Liver (tissue), 9 donors: ENCODE data around the gene ABCB1. TPM values are rescaled to one million over a fixed set of nuclear protein-coding genes. Genes with fewer than 3 reads are reported as not detected.

Experiments
- DNase-seq: peaks from one replicate; pipeline ENCODE4 v3.0.0-alpha.2; 2017; ENCODE audit warnings: low spot score
- H3K27ac ChIP-seq, 2 donors: one replicate each; pipeline ENCODE4 v1.7.0; 2013; ENCODE audit warnings: inconsistent platforms in 2 of 2, low read length in 2 of 2, control low read depth in 1 of 2, low read depth in 1 of 2, mild to moderate bottlenecking in 1 of 2
- H3K27me3 ChIP-seq, 4 donors: one replicate each; pipeline versions ENCODE4 v1.6.1 to v1.7.0; 2013; ENCODE audit warnings: low read length in 3 of 4, inconsistent platforms in 1 of 4, mild to moderate bottlenecking in 1 of 4, moderate library complexity in 1 of 4; ENCODE audit not compliant: control insufficient read depth in 4 of 4, insufficient read depth in 4 of 4
- H3K36me3 ChIP-seq, 4 donors: one replicate each; pipeline versions ENCODE4 v1.6.1 to v1.7.0; 2013; ENCODE audit warnings: low read length in 3 of 4, mild to moderate bottlenecking in 3 of 4, low read depth in 1 of 4, moderate library complexity in 1 of 4; ENCODE audit not compliant: control insufficient read depth in 4 of 4, insufficient read depth in 3 of 4
- H3K4me1 ChIP-seq, 4 donors: one replicate each; pipeline versions ENCODE4 v1.6.1 to v1.7.0; 2013; ENCODE audit warnings: low read length in 3 of 4, mild to moderate bottlenecking in 3 of 4, moderate library complexity in 1 of 4; ENCODE audit not compliant: control insufficient read depth in 4 of 4, insufficient read depth in 4 of 4
- H3K4me3 ChIP-seq, 3 donors: one replicate each; pipeline versions ENCODE4 v1.6.1 to v1.7.0; 2013; ENCODE audit warnings: low read length in 3 of 3, control low read depth in 1 of 3, low read depth in 1 of 3, mild to moderate bottlenecking in 1 of 3
- H3K9ac ChIP-seq, 2 donors: one replicate each; pipeline ENCODE4 v1.7.0; 2013; ENCODE audit warnings: low read length in 2 of 2, mild to moderate bottlenecking in 2 of 2, moderate library complexity in 2 of 2, control low read depth in 1 of 2, low read depth in 1 of 2
- H3K9me3 ChIP-seq, 4 donors: one replicate each; pipeline versions ENCODE4 v1.6.1 to v1.7.0; 2013; ENCODE audit warnings: low read length in 3 of 4; ENCODE audit not compliant: control insufficient read depth in 4 of 4
- ATF3 ChIP-seq: IDR thresholded peaks from 2 replicates; pipeline ENCODE4 v1.6.1; 2016; ENCODE audit warnings: antibody characterized with exemption
- CTCF ChIP-seq: fragments of 150-350 bp; IDR thresholded peaks from 2 replicates; pipeline ENCODE4 v1.5.1; 2017; ENCODE audit warnings: improper control_type of control experiment, low read depth, low read length; ENCODE audit not compliant: missing input control
- EGR1 ChIP-seq, 2 donors: IDR thresholded peaks; 2 replicates each; pipeline ENCODE4 v1.6.1; 2016 to 2018; ENCODE audit warnings: antibody characterized with exemption in 2 of 2, low read depth in 2 of 2
- FOXA1 ChIP-seq: IDR thresholded peaks from 2 replicates; pipeline ENCODE4 v1.6.1; 2016; ENCODE audit warnings: antibody characterized with exemption
- FOXA2 ChIP-seq: IDR thresholded peaks from 2 replicates; pipeline ENCODE4 v1.6.1; 2016; ENCODE audit warnings: antibody characterized with exemption
- GABPA ChIP-seq, 2 donors: IDR thresholded peaks in 1 of 2; conservative IDR thresholded peaks in 1 of 2; 2 replicates each; pipeline ENCODE4 v1.6.1; 2016; ENCODE audit warnings: antibody characterized with exemption in 2 of 2, mild to moderate bottlenecking in 1 of 2, moderate library complexity in 1 of 2
- HNF4A ChIP-seq, 2 donors: conservative IDR thresholded peaks; 2 replicates each; pipeline ENCODE4 v1.6.1; 2016; ENCODE audit warnings: antibody characterized with exemption in 2 of 2, mild to moderate bottlenecking in 2 of 2
- HNF4G ChIP-seq: IDR thresholded peaks from 2 replicates; pipeline ENCODE4 v1.6.1; 2016; ENCODE audit warnings: antibody characterized with exemption
- JUND ChIP-seq, 2 donors: IDR thresholded peaks; 2 replicates each; pipeline ENCODE4 v1.6.1; 2016; ENCODE audit warnings: antibody characterized with exemption in 2 of 2
- MAX ChIP-seq: IDR thresholded peaks from 2 replicates; pipeline ENCODE4 v1.6.1; 2016; ENCODE audit warnings: antibody characterized with exemption
- NR2F2 ChIP-seq: IDR thresholded peaks from 2 replicates; pipeline ENCODE4 v1.6.1; 2016; ENCODE audit warnings: antibody characterized with exemption
- RAD21 ChIP-seq, 2 donors: IDR thresholded peaks; 2 replicates each; pipeline ENCODE4 v1.6.1; 2016; ENCODE audit warnings: antibody characterized with exemption in 2 of 2, mild to moderate bottlenecking in 2 of 2
- REST ChIP-seq: IDR thresholded peaks from 2 replicates; pipeline ENCODE4 v1.6.1; 2016; ENCODE audit warnings: antibody characterized with exemption, mild to moderate bottlenecking
- RXRA ChIP-seq, 2 donors: IDR thresholded peaks; 2 replicates each; pipeline ENCODE4 v1.6.1; 2017 to 2018; ENCODE audit warnings: antibody characterized with exemption in 2 of 2, mild to moderate bottlenecking in 1 of 2
- SP1 ChIP-seq: IDR thresholded peaks from 2 replicates; pipeline ENCODE4 v1.6.1; 2018; ENCODE audit warnings: antibody characterized with exemption, mild to moderate bottlenecking
- TAF1 ChIP-seq: conservative IDR thresholded peaks from 2 replicates; pipeline ENCODE4 v1.6.1; 2016; ENCODE audit warnings: antibody characterized with exemption, mild to moderate bottlenecking
- YY1 ChIP-seq: IDR thresholded peaks from 2 replicates; pipeline ENCODE4 v1.6.1; 2016; ENCODE audit warnings: antibody characterized with exemption, mild to moderate bottlenecking
- ZBTB33 ChIP-seq: IDR thresholded peaks from 2 replicates; pipeline ENCODE4 v1.6.1; 2016; ENCODE audit warnings: antibody characterized with exemption
- WGBS: extraction: QIAGEN DNeasy Blood & Tissue Kit; methylation state at CpG from one replicate; pipeline ENCODE4 v1.1.7; 2013; 5-methylcytosine and 5-hydroxymethylcytosine counted together
- polyA plus RNA-seq, 2 donors: library from polyadenylated mRNA; stranded (reverse) in 1 of 2; unstranded in 1 of 2; fragments of 200-250 nt in 1 of 2; fragments of >200 nt in 1 of 2; fragmentation: Nextera tagmentation in 1 of 2; extraction: Ambion mirVana in 1 of 2; gene quantifications; one replicate each; pipeline versions ENCODE4 v1.2.1 to v1.2.3, GENCODE V29; 2013 to 2015
- total RNA-seq, 2 donors: library from RNA; depleted of rRNA; stranded (reverse); fragments of >200 nt; gene quantifications; one replicate each; pipeline ENCODE4 v1.2.3, GENCODE V29; 2014
- donor health status: healthy.
- donor health status: healthy.
- donor health status: healthy.
- donor health status: healthy.
- donor health status: healthy.

Gene ABCB1
- total and polyA plus RNA-seq, 4 donors = 11.9 to 53.2 (median 21.0) TPM

GRCh38 chr7:87480386-87480785, 120.3 kb downstream of the ABCB1 start:
- no peak for DNase-seq
- no peak for TF ChIP-seq CTCF
- no peak for TF ChIP-seq RXRA (IDR thresholded peaks at IDR 0.05)
- TF ChIP-seq MAX = no peak
- no peak for TF ChIP-seq RAD21 (IDR thresholded peaks at IDR 0.05)
- 94% methylated on average over 2 of the region's 2 CpGs for WGBS
- no peaks in the 10 kb centered on the region for H3K9me3 ChIP-seq
- H3K9ac ChIP-seq = no peak overlapping the region
- H3K4me1 ChIP-seq = peaks cover 1 to 42% (median 15%) of the 10 kb centered on the region in 4 donors
- H3K27me3 ChIP-seq = no peaks in the 10 kb centered on the region
- no peak overlapping the region for H3K4me3 ChIP-seq
- no peaks in the 10 kb centered on the region for H3K36me3 ChIP-seq
- H3K27ac ChIP-seq = peak overlapping the region; percentile 6 to 16

- TF ChIP-seq ZBTB33 (no peak), REST (no peak), HNF4A (conservative IDR thresholded peaks at IDR 0.05) (no peak), CTCF (no peak), TAF1 (no peak), SP1 (no peak), RAD21 (IDR thresholded peaks at IDR 0.05) (no peak), ATF3 (no peak), GABPA (IDR thresholded peaks at IDR 0.05 in 1 of 2, conservative IDR thresholded peaks at IDR 0.05 in 1 of 2) (no peak), HNF4G (no peak), RXRA (IDR thresholded peaks at IDR 0.05) (no peak), JUND (IDR thresholded peaks at IDR 0.05) (no peak), MAX (no peak), NR2F2 (no peak), EGR1 (IDR thresholded peaks at IDR 0.05; ENCODE audit: low read depth in 2 of 2) (no peak), FOXA2 (no peak), FOXA1 (no peak), YY1 (no peak)
- no peaks in the 10 kb centered on the region for H3K9me3 ChIP-seq
- H3K27me3 ChIP-seq = no peaks in the 10 kb centered on the region
- H3K36me3 ChIP-seq = no peaks in the 10 kb centered on the region
- 95% methylated on average over 2 of the region's 2 CpGs for WGBS
- peak overlapping the region in 1 of 2 donors; percentile 31 for H3K27ac ChIP-seq
- H3K4me3 ChIP-seq = no peak overlapping the region
- peaks cover 1 to 42% (median 16%) of the 10 kb centered on the region in 4 donors for H3K4me1 ChIP-seq
- no peak for DNase-seq
- no peak overlapping the region for H3K9ac ChIP-seq
Measured at GRCh38 chr7:87479951-87480350, 120.7 kb downstream of the ABCB1 start.
